Left kidney (tissue), 2 donors: Measurements from ENCODE around the gene DOCK9. TPM values are rescaled to one million over a fixed set of nuclear protein-coding genes. Genes with fewer than 3 reads are reported as not detected.

Source experiments
- DNase-seq: peaks from one replicate; pipeline ENCODE4 v3.0.0-alpha.2; 2013
- polyA plus RNA-seq: library from polyadenylated mRNA; unstranded; fragments of 120-200 nt; gene quantifications from one replicate; pipeline ENCODE4 v1.2.1, GENCODE V29; 2013; ENCODE audit not compliant: insufficient read length

DOCK9 gene
- polyA plus RNA-seq, 1 donor = 66.5 TPM

DNA sequence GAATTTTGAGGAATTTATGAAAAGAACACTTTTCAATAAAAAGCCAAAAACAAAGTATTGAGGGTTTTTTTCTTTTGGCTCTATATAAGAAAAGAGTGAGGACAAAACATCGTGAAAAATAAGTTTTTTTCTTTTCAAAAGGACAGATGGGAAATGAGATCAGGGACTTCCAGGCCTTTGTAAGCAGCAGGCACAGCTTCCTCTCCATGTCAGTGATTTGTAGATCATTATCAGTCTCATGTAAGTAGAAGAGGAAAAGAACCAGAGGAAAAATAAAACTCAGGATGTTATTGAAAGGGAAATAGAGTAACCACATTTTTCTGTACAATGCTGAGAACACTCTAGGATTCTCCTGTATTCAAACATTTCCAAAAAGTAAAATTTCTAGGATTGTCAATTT lies 29.9 kb downstream of the DOCK9 start:
- no peak for DNase-seq

DNA sequence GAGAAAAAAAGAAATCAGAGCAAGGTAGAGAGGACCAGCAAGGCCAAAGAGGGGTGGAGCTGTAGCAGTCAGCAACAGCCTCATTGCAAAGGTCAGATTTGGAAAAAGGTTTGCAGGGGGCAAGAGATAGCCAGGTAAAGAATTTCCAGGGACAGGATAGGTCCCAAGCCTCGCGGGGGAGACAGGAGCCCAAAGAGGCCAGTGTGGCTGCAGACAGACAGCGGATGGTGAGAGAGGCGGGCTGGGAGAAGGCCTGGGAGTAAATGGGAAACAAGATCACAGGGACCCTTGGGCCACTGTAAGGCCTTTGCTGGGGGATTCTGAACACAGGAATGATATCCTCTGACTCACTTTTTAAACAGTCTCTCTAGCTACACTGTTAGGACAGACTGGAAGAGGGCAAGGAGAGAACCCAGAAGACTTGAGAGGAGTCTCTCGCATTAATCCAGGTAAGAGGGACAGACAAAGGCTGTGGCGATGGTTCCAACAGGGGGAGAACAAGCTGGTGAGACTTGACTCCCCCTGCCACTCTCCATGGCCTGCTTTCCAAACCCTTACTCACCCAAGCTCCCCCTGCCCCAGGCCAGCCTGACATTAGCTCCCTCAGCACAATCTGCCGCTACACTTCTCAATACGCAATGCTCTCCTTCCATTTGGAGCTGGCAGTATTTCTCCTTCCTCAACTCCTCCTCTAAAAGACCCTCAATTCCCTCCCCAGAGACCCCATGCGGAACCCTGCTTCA lies 31.8 kb downstream of the DOCK9 start:
- no peak for DNase-seq

GRCh38 chr13:98944336-98944735 lies 33.5 kb downstream of the DOCK9 start:
- no peak for DNase-seq

- no peak for DNase-seq
Measured at GRCh38 chr13:98942997-98943396, 34.9 kb downstream of the DOCK9 start.

DNA sequence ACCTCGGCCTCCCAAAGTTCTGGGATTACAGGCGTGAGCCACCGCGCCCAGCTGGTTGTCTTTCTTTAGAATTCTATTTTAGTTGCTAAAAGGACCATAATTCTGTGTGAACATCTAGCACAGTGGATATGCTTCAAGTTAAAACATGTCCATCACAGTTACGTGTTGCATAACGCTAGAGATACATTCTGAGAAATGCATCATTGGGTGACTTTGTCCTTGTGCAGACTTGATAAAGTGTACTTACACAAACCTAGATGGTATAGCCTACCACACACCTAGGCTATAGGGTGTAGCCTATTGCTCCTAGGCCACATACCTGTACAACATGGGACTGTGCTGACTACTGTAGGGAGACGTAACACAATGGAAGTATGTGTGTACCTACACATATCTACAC lies 35.4 kb downstream of the DOCK9 start:
- no peak for DNase-seq

- DNase-seq = no peak
Measured at GRCh38 chr13:98941536-98941935, 36.3 kb downstream of the DOCK9 start.

- no peak for DNase-seq
Measured at GRCh38 chr13:98941126-98941525, 36.7 kb downstream of the DOCK9 start.

DNA sequence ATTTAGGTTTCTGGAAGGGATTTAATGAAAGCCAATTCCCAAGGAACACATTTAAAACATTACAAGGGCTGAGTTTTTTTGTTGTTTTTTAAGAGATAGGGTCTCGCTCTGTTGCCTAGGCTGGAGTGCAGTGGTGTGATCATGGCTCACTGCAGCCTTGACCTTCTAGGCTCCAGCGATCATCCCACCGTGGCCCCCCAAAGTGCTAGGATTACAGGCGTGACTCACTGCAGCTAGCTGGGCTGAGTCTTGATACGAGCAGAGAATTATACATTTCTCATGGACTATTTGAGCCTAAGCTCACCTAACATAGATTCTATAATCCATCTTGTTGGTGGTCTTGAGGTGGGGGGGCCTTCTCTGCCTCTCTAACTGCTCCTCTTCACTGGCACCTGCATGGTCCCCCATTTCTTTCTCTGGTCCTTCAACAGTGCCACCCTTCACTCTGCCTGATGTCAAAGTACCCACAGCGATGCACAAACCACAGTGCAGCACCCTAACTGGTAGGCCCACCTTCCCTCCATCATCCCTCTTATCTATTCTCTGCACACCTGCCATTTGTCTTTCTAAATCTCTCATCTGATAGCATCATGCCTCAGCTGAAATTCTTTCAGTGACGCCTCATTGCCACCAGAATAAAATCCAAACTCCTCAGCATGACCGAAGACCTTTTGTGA lies 37.4 kb downstream of the DOCK9 start:
- no peak for DNase-seq

DNA sequence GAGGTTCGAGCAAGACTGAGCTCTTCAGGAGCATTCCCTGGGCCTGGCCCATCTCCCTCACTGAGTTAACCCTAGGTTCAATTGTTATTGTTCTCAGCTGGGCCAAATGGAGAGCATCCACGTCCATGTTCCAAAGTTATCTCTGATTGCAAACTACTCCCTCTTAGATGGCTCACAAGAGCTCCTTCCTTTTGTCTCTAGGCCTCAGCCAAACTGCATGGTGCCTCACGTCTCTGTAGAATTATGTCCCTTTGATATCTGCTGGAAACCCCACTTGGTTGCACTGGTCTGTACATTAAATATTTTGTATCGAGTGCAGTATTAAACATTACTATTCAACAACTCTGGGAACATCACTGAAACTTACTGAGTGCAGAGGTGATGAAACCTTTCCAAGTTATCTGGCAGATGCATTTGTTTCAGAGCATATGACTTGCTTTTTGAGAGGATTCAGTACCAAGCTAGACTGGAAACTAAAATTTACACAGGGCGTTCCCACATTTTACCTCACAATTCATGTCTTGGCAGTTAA lies 38.1 kb downstream of the DOCK9 start:
- no peak for DNase-seq

DNA sequence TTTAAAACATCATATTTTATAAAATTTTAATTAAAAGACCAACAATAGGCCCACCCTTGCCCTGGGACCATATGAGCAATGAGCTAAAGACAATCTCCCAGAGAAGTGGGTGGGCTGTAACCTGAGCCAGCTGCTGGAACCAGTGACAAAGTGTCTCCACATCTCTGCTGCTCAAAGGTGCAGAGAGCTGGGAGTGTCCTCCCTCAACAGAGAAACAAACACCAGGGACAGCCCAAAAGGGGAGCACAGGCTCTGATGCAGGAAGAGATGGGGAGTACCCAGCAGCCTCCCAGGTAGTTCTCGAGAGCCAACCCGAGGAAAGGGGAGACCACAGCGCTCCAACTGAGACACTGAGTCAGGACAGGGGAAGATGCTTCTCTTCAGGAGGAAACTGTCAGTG lies 39.1 kb downstream of the DOCK9 start:
- no peak for DNase-seq

DNA sequence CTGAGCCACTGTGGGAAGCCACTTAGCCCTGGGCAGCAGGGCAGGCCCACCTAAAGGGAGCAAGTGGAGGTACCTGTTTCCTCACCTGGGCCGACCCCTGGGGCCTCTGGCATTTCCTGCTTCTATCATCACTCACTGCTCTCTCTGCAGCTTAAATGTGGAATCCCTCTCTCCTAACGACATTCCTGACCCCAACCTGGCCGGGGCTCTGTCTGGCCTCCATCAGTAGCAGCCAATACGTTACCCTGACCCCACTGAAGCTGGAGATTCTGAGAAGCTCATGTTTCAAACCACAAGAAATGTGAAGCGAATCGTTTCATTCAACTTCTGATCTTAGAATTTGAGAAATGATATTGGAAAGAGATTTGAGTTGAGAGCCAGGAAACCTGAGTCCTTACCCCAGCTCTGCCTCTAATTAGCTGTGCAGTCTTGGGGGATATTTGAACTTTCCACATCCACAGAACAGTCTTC lies 39.9 kb downstream of the DOCK9 start:
- DNase-seq = no peak

GRCh38 chr13:98934243-98934642 lies 43.6 kb downstream of the DOCK9 start:
- DNase-seq = no peak

DNA sequence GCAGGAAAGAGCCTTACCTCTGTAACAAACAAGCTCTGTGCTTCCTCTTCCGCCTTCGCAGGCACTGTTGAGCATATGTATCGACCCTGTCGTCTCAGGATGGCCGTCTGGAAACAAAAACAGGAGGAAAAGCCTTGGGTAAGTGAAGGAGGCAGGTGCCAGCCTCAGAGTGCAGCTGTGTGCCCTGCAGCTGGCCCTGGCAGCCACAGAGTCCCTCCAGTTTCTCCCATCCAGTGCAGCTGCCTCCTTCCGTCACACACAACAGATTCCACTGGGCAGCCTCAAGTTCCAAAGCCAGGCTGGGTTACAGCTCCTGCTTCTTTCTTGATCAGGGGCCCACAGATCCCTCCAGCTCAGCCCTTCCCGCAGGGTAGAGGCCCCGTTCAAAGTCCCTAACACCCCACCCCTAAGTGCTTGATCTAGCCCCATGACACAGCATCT lies 47.7 kb downstream of the DOCK9 start:
- no peak for DNase-seq

DNA sequence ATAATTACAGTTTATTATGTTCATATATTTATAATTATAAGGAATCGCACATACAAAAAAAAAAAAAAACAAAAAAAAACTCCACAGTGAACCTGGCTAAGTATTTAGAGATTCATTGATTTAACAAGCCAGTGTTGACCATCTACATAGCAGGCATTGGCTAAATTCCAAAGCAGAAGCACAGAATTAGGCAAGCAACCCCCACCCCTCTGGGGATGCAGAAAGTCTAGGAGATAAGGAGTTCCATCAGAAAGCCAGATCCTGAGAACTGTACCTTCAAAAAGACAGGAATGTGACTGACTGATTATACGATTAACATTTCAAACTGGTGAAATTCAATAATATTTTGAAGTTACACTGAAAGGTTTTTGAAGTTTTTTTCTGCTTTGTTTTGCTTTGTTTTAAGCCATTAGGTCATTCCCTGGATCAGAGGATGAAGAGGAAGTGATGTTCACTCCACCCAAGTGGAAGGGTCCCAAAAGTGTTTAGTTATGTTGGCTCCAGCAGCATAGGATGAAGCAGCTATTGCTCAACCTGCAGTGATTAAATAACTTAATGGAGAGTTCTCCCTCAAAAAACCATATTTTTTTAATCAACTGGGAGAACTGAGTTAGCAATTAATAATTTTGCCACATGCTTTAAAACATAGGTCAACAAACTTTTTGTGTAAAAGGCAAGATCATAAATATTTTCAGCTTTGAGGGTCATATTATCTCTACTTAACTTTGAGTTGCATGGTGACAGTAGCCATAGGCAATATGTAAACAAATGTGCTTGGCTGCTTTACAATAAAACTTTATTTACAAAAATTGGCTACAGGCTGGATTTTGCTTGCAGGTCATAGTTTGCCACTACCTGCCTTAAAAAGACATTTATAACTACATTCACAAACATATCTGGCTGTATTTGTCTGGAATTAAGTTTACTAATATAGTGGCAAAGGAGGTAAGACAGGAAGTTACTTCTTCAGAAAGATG lies 49.6 kb downstream of the DOCK9 start:
- DNase-seq = no peak

DNA sequence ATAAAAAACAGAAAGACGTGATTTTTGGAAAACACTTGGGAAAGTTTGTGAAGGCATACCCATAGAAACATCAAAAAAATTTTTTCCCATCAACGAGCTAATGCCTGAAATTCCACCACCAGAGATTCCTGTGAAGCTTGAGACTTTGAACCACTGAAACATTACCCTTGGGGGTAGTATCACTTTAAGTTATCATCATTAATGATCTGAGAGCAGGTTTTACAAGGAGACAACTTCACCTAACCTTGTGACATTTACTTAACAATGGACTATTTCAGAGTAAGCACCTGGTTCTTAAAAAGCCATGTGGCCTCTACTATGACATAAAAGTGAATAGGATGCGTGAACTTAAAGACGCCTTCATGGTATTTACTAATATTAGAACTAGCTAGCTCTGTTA lies 51.9 kb downstream of the DOCK9 start:
- no peak for DNase-seq

- no peak for DNase-seq
Measured at GRCh38 chr13:98923641-98924397, 54.0 kb downstream of the DOCK9 start.

DNA sequence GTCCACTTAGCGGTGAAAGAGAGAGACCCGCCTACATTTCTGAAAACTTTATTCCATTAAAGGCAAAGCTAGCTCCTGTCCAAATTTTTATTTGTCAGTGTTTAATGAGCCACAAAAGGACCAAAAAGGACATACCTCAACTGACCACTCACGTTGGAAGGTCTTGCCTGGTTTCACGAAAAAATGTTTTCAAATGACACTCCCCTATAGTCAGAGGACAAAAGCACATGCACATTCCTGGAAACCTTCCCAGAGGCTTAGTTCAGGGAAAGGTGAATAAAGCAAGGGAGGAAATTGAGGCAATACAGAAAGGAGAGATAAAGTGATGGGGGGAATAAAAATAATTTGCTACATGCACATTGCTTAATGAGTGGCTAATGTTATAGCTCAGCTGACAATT lies 55.6 kb downstream of the DOCK9 start:
- no peak for DNase-seq

DNA sequence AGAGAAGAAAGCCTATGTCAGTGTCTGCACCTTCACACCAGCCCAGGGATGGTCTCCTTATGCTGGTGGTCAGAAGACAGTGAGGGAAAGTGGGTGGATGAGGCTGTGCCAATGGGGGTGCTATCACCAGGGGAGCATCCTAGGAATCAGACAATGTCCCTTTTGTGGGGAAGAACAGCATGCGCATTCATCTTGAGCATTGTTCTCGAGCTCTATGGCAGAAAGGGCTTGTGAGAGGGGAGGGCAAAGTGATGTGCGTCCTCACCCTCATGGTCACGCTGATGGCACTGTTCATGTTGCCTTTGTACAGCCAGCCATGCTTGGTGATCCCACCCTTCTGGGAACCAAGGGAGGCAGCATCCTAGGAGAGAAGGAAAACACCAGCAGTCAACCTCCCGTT lies 56.1 kb downstream of the DOCK9 start:
- no peak for DNase-seq

DNA sequence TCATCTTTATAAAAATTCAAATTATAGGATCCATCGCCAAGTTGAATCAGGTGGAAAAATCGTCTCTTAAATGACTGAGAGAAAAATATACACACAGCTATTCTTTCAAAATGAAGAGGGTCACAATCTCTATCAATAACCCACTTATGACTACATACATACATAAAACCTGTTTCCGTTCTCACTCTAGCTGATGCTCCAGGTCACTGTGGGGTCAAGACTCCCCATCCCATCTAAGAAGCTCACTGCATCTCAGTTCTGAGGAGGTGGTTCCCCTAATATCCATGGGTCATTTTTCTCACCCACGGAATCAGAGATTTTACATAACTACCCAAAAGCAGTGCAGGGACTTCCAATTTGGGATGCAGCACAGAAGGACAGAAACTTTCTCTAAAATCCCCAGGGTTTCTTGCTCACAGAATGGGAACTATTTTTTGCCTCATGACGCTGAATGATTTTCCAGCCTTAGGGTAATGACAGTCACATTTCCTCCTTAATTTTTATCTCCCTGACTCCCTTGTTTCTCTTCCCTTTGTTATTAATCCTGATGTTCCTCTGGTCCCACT lies 56.8 kb downstream of the DOCK9 start:
- DNase-seq = no peak

DNA sequence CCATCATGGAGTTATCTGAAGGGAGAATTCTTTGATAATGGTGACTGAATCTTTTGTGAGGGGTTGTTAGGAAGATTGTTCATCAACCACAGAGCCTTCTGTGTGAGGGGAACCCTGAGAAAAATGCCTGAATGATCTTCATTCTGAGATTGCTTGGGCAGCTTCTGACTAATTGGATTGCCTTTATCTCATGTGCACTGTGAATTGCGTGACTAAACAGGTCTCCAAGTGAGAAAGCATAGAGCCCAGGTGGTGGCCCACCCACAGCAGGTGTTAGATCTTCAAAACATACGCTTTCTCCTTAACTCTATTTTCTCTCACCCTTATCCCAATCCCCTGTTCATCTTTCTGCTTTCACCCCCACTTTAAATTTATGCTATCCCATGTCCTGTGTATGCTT lies 58.3 kb downstream of the DOCK9 start:
- no peak for DNase-seq

GRCh38 chr13:98918771-98919170 lies 59.1 kb downstream of the DOCK9 start:
- no peak for DNase-seq
